Measurements from ENCODE around the gene C16orf89. TPM values are rescaled to one million over a fixed set of nuclear protein-coding genes. Genes with fewer than 3 reads are reported as not detected.

Gene C16orf89
- total RNA-seq, 1 donor from 2014 or later, result not detected

GRCh38 chr16:5000573-5001001 is 65.2 kb downstream of the C16orf89 start:
- TF ChIP-seq EZH2 (IDR thresholded peaks at IDR 0.05; ENCODE audit: insufficient read depth, low read length) (no peak), CTCF (IDR thresholded peaks at IDR 0.05; ENCODE audit: insufficient read depth, low read depth, low read length) (no peak)
- Histone ChIP-seq H3K4me3 (ENCODE audit: insufficient read depth, low read depth, low read length) (no peak overlapping the region), H3K9me3 (ENCODE audit: insufficient read depth, low read depth, low read length) (no peaks in the 10 kb centered on the region), H3K4me2 (ENCODE audit: low read length) (no peak overlapping the region), H3K27ac (ENCODE audit: low read depth, low read length) (no peak overlapping the region), H4K20me1 (ENCODE audit: insufficient read depth, low read length) (no peaks in the 10 kb centered on the region), H3K9ac (ENCODE audit: low read length) (no peak overlapping the region), H2AFZ (ENCODE audit: low read depth, low read length) (no peak overlapping the region), H3K36me3 (ENCODE audit: insufficient read depth, low read length) (no peaks in the 10 kb centered on the region), H3K27me3 (ENCODE audit: insufficient read depth, low read length) (peaks cover 5% of the 10 kb centered on the region), H3K79me2 (ENCODE audit: insufficient read depth, low read length) (no peaks in the 10 kb centered on the region), H3K4me1 (ENCODE audit: insufficient read depth, low read length) (no peaks in the 10 kb centered on the region)
- H3K4me1 Mint-ChIP-seq (ENCODE audit: low read depth, unreplicated experiment), result no peaks in the 10 kb centered on the region
- FAIRE-seq, result no peak
- H3K36me3 Mint-ChIP-seq (ENCODE audit: low read depth, unreplicated experiment), result no peaks in the 10 kb centered on the region
- H3K4me3 Mint-ChIP-seq (ENCODE audit: unreplicated experiment), result no peak overlapping the region
- no peak for DNase-seq (ENCODE audit: low read depth)
- H3K9me3 Mint-ChIP-seq (ENCODE audit: unreplicated experiment), result no peaks in the 10 kb centered on the region
- no peak overlapping the region for H3K27ac Mint-ChIP-seq (ENCODE audit: unreplicated experiment)
- H3K27me3 Mint-ChIP-seq (ENCODE audit: low read depth, unreplicated experiment), result peaks cover 17% of the 10 kb centered on the region

DNA sequence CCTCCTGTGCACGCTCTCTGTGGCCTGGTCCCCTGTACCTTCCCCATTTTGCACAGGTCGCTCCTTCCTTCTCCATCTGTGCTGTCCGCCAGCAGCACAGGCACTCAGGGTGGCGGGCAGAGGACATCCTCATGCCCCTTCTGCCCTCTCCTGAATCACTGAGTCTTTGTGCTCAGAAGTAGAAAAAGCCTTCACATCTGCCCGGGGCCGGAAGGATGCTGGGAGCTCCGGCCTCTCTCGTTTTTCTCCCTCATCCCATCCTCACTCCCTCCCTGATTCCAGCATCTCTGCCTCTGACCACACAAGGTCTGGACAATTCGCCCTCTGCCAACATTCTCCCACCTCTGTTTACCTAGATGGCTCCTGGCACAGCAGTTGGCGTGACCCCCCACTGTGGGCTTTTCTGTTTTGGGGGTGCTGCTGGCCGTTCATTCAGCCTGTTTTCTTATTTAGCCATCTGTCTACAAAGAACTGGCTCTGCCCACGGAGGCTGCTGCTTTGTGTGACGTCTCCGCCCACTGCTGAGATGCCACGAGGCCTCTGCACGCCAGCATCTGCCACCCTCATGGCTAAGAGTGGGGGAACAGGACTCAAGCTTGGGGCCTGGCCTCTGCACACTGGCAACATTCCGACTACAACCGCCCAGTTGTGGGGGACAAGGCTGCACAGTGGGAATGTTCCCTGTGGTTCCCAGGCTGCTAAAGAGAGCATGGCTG is 70.9 kb downstream of the C16orf89 start:
- DNase-seq (ENCODE audit: low read depth) (no peak), FAIRE-seq (no peak)
- Histone ChIP-seq H3K27ac (ENCODE audit: low read depth, low read length) (no peak overlapping the region), H3K4me3 (ENCODE audit: insufficient read depth, low read depth, low read length) (no peak overlapping the region), H3K27me3 (ENCODE audit: insufficient read depth, low read length) (peaks cover 3% of the 10 kb centered on the region), H3K79me2 (ENCODE audit: insufficient read depth, low read length) (no peaks in the 10 kb centered on the region), H3K9ac (ENCODE audit: low read length) (no peak overlapping the region), H3K4me2 (ENCODE audit: low read length) (no peak overlapping the region), H4K20me1 (ENCODE audit: insufficient read depth, low read length) (no peaks in the 10 kb centered on the region), H3K9me3 (ENCODE audit: insufficient read depth, low read depth, low read length) (no peaks in the 10 kb centered on the region), H2AFZ (ENCODE audit: low read depth, low read length) (no peak overlapping the region), H3K4me1 (ENCODE audit: insufficient read depth, low read length) (no peaks in the 10 kb centered on the region), H3K36me3 (ENCODE audit: insufficient read depth, low read length) (no peaks in the 10 kb centered on the region)
- no peaks in the 10 kb centered on the region for H3K36me3 Mint-ChIP-seq (ENCODE audit: low read depth, unreplicated experiment)
- no peak for TF ChIP-seq CTCF (IDR thresholded peaks at IDR 0.05; ENCODE audit: insufficient read depth, low read depth, low read length)
- TF ChIP-seq EZH2 (IDR thresholded peaks at IDR 0.05; ENCODE audit: insufficient read depth, low read length), result no peak
- no peaks in the 10 kb centered on the region for H3K9me3 Mint-ChIP-seq (ENCODE audit: unreplicated experiment)
- H3K27ac Mint-ChIP-seq (ENCODE audit: unreplicated experiment), result no peak overlapping the region
- H3K4me1 Mint-ChIP-seq (ENCODE audit: low read depth, unreplicated experiment), result no peaks in the 10 kb centered on the region
- peaks cover 6% of the 10 kb centered on the region for H3K27me3 Mint-ChIP-seq (ENCODE audit: low read depth, unreplicated experiment)
- no peak overlapping the region for H3K4me3 Mint-ChIP-seq (ENCODE audit: unreplicated experiment)

Other genes starting within 250 kb of the C16orf89 start
- 69.9 and 77.8 TPM in 2 replicates for gene GLYR1, start 218.7 kb downstream of the C16orf89 start, total RNA-seq
- 42.9 and 45.3 TPM in 2 replicates for gene UBN1, start 218.5 kb downstream of the C16orf89 start, total RNA-seq
- 5.8 and 12.3 TPM in 2 replicates for gene PPL, start 128.8 kb downstream of the C16orf89 start, total RNA-seq
- gene SEC14L5, start 107.6 kb downstream of the C16orf89 start, total RNA-seq, result 0.12 and 0.32 TPM in 2 replicates
- gene NAGPA, start 32.0 kb downstream of the C16orf89 start, total RNA-seq, result 16.1 and 17.4 TPM in 2 replicates
- gene ALG1, start 5.9 kb upstream of the C16orf89 start, total RNA-seq, result 23.1 and 23.2 TPM in 2 replicates
- 7.3 and 9.2 TPM in 2 replicates for gene EEF2KMT, start 31.8 kb upstream of the C16orf89 start, total RNA-seq